SK-N-MC (cell line): Measurements from ENCODE around the gene GRB10.

ENCODE experiments used
- EZH2 ChIP-seq: fragments of 200-600 bp; sonication (generic); IDR thresholded peaks from one replicate; pipeline ENCODE4 v1.6.1; 2017; ENCODE audit warnings: antibody characterized with exemption
- FOXP2 ChIP-seq: optimal IDR thresholded peaks from 2 replicates; pipeline ENCODE3; 2011; ENCODE audit warnings: mild to moderate bottlenecking, moderate library complexity; ENCODE audit not compliant: insufficient read depth; ENCODE audit errors: extremely low read length, control extremely low read depth
- POLR2AphosphoS5 ChIP-seq: IDR thresholded peaks from 2 replicates; pipeline ENCODE4 v1.6.1; 2012; ENCODE audit warnings: mild to moderate bottlenecking, low read depth, low read length, borderline replicate concordance

DNA sequence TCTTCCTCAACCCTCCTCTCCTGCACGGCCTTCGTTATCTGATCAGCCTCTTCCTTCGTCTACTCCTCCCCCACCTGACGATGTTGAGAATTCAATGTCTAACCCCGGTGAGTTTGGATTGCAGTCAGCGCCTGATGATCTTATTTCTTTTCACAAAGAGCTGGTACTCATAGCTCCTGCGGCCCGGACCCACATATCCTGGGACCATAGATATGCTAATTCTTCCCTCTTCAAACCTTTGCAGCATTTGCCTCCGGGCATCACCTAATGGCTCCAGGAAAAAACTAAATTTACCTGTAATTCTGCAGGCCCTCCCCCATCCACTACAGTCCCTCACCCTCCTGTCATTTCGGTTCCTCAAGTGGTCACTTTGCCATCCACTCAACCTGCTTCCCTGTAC, 205.1 kb downstream of the GRB10 start:
- no peak for TF ChIP-seq EZH2
- no peak for TF ChIP-seq POLR2AphosphoS5
- no peak for TF ChIP-seq FOXP2
